GM19035 (cell line): Measurements from ENCODE around the gene ANKRD33.
A peak's percentile ranks its signal among the peaks of the same experiment; 100 is the strongest.

ENCODE experiments used
- ATAC-seq: cut with Tn5 transposase; IDR thresholded peaks from one replicate; pipeline ENCODE4 v1.9.1; 2021; ENCODE audit not compliant: unreplicated experiment

The ANKRD33 gene

DNA sequence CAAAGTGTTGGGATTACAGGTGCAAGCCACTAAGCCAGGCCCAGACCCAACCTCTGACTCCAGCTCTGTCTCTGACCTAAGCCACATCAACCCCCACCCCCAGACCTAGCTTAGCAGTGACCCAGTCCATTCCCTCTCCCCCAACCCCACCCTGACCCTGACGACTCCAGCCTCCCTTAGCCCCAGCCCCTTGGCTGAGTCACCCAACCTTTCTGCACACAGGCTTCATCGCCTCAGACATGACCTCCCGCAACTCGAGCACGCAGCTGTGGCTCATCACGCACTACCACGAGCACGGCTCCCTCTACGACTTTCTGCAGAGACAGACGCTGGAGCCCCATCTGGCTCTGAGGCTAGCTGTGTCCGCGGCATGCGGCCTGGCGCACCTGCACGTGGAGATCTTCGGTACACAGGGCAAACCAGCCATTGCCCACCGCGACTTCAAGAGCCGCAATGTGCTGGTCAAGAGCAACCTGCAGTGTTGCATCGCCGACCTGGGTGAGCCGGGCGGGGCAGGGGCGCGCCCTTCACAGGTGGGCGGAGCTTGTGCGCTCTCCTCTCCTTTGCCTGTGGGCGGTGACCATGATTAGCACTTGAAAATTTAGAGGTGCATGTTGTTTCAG, 27.2 kb downstream of the ANKRD33 start:
- no peak for ATAC-seq

DNA sequence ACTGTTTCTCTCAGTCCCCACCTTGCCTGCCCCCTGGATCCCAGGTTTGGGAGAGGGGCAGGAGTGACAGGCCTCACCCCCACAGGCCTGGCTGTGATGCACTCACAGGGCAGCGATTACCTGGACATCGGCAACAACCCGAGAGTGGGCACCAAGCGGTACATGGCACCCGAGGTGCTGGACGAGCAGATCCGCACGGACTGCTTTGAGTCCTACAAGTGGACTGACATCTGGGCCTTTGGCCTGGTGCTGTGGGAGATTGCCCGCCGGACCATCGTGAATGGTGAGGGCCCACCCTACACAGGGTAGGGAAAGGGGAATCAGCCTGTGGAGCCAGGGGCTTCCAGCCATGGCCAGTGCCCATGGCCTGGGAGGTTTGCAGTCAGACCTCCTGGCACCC, 28.0 kb downstream of the ANKRD33 start:
- no peak for ATAC-seq

DNA sequence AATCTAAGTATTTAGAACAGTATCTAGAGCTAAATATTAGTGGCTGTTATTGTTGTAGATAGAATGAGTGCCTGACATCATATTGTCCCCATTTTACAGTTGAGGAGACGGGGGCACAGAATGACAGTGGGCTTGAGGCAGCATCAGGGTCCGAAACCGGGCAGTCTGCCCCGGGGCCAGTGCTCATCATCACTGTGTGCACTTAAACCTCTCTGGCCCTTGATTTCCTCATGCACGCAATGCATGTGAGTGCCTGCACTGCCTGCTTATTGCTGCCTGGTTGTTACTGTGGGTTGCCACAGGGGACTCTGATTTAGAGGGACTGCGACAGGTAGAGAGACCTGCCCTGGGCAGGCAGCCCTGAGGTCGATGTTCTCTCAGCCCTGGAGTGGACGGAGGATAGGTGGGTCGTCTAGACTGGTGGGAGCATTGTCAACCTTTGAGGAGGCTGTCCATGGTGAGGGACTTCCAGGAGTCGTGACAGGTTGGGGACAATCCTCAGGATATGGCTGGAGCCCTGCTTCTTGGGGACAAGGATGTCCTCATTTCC, 29.2 kb downstream of the ANKRD33 start:
- no peak for ATAC-seq

DNA sequence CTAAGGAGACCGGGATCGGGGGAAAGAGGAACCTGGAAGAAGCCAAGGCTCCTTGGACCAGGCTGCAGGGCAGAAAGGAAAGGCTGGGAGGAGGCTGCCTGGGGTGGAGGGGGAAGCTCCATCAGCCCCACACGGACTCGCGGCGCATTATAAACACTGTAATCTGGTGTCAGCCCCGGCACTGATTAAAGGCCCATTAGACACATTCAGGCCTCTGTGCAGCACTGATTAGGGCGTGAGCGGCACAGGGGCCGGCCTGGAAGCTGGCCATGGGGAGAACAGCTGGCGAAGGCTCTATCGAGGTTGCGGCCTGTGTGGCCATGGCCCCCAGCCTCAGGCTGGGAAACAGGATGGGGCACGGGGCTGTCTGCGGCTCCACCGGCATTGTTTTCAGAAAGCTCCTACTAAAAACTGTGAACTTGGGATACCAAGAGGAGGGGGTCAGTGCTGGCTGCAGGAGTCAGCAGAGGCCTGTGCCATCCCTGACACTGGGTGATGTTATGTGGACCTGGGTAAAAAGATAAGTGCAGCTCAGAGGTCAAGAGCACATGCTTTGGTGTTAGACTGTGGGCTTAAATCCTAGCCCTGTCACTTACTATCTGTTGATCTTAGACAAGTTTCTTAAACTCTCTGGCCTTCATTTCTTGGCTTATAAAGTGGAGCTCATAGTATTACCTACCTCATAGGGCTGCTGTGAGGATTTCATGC, 30.0 kb downstream of the ANKRD33 start:
- ATAC-seq, result no peak

DNA sequence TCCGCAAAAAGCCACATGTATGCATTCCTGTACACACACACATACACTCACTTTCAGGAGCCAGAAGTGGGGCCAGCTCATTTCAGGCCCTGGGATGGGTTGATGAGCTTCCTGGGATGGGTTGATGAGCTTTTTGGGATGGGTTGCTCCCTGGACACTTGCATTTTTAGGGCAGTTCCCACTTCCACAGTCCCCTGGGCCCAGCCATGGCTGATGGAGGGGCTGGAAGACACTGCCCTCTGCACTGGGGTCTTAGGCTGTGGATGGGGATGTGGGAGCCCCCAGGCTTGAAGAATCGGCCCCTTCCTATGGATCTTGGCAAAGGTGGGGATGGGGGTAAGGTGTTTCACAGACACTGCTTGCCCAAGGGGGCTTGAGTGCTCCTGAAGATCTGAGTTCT, 32.1 kb downstream of the ANKRD33 start:
- no peak for ATAC-seq

DNA sequence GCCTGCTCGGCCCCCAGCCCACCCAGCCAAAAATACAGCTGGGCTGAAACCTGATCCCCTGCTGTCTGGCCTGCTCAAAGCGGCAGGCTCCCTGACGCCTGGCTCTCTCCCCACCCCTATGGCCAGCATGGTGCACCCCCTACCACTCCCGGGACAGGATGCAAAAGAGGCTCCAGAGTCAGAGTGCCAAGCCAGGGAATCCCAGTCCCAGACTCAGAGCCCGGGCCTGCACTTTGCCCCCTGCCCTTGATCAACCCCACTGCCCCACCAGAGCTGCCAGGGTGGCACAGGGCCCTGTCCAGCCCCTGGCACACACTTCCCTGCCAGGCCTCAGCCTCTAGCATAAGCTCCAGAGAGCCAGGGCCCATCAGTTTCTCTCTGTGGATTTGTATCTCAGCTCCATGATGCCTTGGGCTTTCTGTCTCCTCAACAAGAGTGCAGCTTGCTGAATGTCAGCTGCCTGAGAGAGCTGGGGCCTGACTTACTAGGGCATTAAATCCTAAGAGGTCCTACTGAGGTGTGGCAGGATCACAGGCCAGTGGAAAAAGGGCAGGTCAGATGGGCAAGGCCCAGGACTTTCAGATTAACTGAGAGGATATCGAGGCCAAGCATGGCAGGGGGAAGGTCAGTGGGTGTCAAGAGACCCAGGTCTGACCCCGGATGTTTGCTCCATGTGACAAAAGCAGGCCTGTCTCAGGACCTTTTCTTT, 33.3 kb downstream of the ANKRD33 start:
- ATAC-seq, result no peak

DNA sequence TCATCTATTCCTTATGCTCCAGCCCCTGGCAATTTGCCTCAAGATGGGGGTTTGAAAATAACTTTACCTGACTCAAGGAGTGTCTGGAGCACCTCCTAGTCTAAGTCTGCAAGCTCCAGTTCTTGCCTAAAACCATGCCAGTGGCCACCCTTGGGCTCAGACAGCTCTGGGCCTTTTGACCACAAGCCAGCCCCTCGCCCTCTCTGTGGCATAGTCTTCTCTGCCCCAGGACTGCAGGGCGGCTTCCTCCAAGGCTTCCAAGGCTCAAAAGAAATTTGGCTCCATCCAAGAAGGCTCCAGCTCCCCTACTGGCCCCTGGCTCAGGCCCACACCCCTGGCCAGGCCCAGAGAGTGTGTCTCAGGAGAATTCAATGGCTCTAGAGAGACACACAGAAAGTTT, 34.2 kb downstream of the ANKRD33 start:
- ATAC-seq, result no peak

DNA sequence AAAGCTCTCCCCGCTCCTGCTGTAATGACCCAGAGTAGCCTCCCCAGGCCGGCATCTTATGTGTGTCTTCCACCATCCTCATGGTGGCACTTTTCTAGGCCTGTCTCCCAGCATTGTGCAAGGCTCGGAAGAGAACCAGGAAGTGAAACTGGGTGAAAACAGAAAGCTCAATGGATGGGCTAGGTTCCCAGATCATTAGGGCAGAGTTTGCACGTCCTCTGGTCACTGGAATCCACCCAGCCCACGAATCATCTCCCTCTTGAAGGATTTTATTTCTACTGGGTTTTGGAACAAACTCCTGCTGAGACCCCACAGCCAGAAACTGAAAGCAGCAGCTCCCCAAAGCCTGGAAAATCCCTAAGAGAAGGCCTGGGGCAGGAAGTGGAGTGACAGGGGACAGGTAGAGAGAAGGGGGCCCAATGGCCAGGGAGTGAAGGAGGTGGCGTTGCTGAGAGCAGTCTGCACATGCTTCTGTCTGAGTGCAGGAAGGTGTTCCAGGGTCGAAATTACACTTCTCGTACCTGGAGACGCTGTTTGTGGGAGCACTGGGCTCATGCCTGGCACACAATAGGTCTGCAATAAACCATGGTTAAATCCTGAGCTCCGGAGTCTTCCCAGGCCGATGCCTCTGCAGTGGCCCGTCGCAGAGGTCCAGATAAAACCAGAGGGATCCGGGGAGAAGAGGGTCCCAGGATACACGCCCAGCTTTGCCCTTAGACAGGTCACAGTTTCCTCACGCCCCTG, 35.0 kb downstream of the ANKRD33 start:
- no peak for ATAC-seq

DNA sequence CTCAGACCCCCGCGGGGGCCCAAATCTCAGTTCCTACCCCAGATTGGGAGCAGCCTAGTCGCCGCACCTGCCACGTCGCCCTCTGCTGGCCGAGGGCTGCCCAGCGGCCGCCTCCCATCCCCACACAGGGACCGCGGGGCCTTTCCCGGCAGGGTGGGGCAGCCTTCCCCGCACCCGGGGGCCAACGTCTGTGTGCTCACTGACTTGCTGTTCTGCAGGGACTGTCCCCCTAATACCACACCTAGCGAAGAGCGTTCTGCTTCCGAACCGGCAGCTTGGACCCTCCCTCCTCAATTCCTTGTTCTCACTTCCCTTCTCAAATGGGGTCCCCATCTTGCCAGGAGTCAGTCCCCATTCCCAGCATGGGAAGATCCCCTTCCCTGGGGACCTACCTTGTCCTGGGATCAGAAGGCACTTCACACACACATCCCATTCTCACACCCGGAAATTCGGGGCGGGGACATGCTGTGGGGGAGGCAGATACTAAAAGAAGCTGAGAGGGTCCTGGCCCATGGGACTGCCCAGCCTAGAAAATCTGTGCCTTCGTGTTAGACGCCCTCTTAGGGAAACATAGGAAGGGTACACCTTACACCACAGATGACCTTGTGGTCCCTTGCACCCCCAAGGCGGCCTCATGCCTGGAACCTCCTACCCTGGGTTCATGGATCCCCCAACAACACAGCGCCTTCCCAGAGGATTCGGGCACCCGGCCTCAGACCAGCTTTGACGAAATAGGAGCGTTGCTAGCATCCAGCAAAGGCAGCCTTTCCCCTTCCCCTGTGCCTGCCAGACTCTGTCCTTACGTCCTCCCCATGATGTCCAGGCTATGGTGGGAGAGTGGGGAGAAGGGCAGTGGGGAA, 35.8 kb downstream of the ANKRD33 start:
- no peak for ATAC-seq

DNA sequence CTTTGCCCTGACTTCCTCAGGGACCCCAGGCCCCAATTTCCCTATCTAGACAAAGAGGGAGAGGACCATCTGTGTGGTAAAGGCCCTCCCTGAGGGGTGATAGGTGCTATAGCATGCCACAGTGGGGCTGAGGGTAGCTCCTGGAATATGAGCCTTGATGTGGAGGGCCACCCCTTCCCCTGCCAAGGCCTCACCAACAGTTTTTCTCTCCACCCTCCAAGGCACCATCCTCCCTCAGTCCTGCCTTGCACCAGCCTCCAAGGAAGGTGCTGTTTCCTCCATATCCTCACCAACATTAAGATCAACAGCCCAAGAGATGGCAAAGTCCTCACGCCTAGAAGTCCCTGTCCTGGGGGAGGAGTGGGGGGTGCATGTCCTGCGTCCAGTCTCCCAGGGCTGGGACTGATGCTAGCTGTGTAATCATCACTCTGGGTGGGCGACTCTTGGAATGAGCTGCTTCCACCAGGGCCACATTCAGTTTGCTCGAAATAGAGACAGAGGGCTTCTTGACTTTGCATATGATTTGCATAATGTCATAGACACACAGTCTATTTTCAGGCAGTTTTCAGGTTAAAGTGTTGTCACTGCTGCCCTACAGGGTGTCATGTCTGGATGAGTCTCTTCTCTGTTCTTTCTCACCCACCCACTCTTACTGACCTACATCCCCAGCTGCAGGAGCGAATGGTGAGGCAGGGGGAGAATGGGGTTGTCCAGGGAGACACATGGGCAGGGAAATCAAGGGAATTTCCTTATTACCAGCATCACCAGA, 36.8 kb downstream of the ANKRD33 start:
- peak; percentile 67 for ATAC-seq

DNA sequence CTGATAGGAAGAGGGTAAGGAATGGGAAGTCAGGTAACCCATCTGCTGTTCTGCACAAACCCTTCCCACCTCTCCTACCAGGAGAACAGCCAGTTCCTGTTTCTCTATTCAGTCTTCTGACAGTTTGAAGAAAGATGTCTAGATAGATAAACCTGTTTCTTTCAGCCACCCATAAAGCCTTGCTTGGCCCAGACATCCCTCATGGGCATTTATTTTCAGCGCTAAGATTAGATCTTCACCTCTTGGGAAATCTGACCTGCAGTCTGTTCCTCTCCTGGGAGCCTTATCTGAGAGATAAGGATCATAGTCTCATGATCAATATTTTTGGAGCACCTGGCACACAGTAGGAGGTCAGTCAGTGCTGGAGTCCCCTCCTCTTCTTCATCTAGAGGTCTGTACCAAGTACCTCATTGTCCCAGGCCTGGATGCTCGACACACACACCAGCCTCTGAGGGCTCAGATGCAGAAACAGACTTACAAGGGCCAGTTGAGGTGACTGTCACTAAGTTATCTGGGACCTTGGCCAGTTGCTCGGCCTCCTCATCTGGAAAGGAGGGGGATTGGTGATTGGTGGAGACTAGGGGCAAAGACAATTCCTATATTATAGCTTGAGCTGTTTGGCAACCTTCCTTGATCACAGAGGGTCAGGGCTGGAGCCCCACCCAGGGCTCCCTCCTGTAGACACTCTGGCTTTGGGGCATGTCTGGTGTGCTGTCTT, 37.6 kb downstream of the ANKRD33 start:
- ATAC-seq, result no peak

DNA sequence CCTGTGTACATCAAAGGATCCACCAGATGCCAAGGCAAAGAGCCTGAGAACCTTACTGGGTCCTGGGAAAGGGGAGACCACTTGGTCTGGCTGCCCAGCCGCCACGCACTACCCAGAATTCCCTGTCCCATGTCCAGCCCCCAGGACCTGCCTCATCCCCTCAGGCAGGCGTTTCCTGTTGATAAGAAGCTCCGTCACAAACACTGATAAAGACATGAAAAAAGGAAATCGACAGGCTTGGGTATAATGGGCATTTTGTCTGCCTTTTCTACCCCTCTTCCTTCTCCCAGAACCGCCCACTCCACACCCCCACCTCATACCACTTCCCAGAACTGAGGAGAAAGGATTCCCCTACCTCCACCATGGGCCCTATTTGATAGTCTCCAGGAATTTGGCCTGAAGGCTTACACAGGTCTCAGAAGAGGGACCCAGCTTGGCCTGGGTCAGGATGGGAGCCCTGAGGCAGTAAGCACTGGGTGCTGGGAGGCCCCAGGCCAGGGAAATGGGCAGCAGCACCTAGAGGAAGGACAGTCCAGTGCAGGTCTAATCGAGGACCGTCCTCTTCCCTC, 38.2 kb downstream of the ANKRD33 start:
- no peak for ATAC-seq

DNA sequence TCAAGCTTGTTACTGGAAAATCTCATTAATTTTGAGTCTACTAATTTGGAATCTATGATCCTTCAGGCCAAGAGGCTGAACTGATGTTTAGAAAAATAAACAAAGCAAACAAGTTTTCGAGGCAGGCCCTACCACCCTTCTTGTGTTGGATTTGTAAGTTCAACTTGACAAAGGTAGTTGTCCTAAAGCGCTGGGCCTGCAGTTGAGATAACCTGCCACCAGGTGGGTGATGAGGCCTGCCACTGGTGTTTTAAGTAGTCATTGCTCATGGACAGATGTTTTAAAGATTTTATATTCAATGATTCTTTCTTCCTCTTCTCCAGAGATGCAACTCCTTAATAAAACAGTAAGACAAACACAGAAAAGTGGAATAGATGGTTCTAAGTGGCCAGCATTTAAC, 38.8 kb downstream of the ANKRD33 start:
- no peak for ATAC-seq

DNA sequence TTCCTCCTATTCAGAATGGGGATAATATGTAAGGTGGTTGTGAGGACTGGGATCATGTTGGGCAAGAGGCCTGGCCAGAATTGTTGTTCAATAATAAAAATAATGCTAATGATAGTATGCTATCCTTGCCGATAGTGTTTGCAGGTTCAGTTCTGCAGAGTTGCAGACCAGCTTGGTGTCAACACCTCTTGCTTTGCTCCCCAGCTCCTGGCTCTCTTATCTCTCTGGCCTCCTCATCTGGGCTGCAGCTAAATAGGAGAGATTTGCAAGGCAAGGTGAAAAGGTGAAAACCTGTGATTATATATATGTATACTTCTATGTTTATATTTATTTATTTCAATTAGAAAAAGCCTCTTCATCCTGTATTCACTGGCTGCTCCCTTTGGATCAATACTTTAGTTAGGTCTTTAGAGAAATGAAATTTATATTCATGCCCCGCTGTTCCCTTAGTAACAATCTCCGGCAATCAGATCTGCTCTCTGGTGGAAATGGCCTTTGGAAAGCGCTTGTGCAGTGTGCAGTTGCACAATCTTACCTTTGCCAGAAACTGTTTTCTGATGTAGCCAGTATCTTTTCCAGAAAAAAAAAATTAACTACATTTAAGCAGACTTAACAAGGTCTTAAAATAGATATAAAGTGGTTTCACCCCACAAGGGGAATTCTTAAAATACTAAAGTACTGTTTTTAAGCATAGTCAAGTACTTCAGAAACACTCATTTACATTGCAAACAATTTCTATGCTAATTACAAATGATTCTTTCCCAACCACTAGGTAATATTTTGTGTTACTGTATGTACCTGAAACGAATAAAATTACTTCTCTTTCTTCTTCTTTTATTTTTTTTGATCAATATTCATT, 44.5 kb downstream of the ANKRD33 start:
- no peak for ATAC-seq

DNA sequence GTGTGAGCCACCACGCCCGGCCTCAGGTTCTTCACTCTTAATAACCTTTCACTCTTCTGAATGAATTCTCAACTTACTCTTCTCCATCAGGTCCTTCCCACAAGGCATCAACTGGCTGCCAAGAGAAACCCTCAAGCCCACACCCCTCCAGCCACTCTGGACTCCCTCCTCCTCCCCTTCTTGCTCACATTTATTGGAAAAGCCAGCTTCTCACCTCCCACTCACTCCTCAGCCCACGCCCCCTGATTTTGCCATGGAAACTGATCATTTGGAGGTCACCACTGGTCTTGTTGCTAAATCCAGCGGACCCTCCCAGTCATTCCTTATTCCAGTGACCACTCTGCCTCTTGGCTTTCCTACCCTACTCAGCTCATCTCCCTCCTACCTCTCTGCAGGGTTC, 46.2 kb downstream of the ANKRD33 start:
- no peak for ATAC-seq

DNA sequence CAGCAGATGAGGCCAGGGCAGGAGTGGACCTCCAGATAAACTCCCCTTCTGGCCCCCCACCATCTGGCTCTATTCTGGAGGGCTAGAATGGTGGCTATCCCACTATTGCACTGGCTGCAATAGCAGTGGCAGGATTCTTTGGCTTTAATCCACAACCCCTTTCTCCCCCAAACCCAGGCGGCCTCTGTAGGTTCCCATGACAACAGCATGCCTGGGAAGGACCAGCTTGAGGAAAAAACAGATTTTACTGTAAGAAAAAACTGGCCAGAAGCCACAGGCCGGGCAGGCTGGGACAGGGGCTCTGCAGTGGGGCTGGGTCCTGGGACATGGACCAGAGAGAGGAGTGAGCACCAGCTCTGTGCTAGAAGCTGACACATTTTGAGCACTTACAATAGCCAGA, 50.0 kb downstream of the ANKRD33 start:
- ATAC-seq, result no peak

DNA sequence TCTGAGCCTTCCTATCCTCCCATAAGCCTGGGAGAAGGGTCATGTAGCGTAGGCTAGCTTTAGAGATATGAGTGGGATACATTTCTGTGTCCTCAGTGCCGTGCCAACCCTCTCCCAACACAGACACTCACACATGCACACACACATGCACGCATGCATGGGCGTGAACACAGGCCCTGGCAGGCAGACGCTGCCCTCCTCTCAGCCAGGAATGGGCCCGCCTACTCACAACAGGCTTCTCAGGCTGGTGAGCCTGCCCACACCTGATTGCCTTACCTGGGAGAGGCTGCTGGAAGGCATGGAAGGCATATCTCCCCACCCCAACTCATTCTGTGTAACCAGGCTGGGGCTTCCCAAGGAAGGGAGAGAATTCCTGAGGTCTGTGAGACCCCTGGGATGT, 50.8 kb downstream of the ANKRD33 start:
- no peak for ATAC-seq
